HG03108 (cell line): ENCODE results near the gene SLC16A12.
"Not testable (repeated sequence)": the region's sequence is repeated elsewhere in the genome, so short reads cannot be mapped to it uniquely, and the experiment has no call there.

ENCODE experiments used
- ATAC-seq: cut with Tn5 transposase; IDR thresholded peaks from one replicate; pipeline ENCODE4 v1.9.1; 2021; ENCODE audit warnings: moderate library complexity; ENCODE audit not compliant: unreplicated experiment

Gene SLC16A12

GRCh38 chr10:89426230-89426868 lies 109.0 kb downstream of the SLC16A12 start:
- ATAC-seq, result no peak

GRCh38 chr10:89425000-89425399 lies 110.4 kb downstream of the SLC16A12 start:
- no peak for ATAC-seq

- ATAC-seq, result no peak
These were observed 114.3 kb downstream of the SLC16A12 start for GRCh38 chr10:89421018-89421476.

DNA sequence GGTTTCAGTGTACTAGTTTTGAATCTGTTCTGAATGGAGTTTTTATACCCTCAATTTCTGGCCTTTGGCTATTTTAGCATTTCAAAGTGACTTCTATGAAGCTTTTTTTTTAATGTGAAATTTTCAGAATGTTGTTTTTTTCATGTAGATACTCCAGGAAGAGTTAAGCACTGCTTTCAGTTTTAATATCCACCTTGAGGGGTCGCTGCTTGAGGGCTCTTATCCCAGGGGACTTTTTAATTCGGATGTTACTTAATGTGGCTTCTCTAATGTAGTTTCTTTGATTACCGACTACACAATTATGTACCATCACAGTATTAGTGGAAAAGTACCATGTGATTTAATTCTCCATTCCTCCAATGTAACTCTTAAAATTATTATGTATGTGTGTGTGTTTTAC lies 115.8 kb downstream of the SLC16A12 start:
- ATAC-seq, result no peak

DNA sequence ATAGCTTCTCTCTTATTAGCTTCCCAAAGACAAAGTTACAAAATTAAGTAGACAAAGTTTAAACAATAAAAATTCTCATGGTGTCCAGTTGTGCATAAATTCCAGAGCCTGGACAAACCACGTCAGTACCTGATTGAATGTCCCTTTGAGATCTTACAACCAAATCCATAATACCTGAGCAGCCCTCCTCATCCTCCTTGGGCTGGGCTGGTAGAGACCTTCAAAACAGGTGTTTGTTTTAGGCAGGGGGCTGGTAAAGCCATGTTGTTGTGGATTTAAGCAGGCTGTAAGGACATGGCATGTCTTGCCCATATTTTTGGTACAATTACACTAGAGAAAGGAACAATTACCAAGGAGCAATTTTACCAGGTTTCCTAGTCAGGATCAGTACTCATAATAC lies 118.9 kb downstream of the SLC16A12 start:
- no peak for ATAC-seq

DNA sequence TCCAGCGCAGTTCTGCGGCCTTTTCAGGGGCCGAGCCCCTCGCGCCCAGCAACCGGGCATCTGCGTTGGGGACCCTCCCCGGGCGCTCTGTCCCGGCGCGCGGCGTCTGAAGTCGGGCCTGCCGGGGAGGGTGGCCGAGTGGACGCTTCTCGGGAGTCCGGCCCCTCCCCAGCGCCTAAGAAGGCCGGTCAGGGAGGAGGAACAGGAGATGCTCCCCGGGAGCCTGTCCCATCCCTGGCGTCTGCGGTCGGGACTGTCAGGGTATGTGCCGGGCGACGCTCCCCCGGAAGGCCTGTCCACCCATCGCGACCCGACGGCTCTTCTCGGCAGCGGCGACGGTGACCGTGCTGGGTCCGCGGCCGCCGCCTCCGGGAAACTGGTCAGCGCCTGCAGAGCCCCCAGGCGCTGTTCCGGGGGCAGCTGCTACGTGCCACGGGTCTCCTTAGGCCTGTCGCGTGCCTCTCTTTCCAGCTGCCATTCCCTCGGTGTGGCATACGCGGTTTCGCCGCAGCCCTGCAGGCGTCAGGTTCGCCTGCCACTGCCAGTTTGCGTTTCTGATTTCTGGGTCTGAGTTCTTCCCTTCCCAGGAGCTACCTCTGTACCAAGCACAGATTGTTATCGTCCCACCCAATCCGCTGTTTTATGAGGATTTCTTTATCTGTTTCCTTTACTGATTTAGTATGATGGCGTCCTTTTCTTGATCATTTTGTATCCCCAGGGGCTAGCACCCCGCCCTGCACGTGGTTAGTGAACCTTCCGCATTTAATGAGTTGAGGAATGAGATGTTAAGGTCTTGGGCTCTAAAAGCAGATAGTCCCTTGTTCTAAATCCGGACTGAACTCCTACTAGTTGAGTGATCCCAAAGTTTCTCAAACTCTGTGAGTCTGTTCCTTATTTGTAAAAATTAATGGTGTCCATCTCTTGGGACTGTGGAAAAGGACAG lies 120.2 kb downstream of the SLC16A12 start:
- peak; percentile 29 for ATAC-seq

DNA sequence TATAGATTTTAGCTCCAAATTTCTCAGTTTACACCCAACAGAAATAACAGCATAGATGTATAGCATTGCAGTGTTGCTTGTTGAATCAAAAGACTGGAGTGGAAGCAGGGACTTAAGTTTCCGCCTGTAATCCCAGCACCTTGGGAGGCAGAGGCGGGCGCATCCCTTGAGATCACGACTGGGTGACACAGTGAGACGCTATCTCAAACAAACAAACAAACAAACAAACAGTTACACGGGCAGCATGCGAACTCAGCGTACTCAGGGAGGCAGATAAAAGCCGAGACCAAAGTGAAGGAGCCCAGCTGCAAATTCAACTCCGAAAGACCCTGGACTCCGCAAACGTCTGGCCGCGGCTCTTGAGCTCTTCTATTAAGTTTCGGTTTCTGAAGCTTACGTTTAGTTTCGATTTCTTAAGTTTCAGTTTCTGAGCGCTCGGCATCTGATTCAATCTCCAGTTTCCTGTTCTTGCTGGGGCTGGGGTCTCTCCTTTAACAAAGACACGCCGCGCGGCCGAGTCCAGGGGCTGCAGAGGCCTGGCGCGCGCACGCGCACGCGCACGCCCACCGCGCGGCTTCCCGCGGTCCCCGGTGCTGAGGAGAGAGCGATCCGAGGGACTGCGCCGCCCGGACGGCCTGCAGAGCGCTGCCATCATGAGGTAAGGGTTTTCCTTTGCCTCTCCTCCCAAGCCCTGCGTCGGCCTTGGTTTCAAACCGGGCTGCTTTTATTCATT lies 121.1 kb downstream of the SLC16A12 start, which contains the start of gene IFIT5:
Gene IFIT5 (plus strand): TSS at position 423 of the 733 bp plus-strand sequence. CDS start 231 bp downstream, at position 654.
- peak; percentile 68 for ATAC-seq

- no peak for ATAC-seq
These were observed 121.9 kb downstream of the SLC16A12 start for GRCh38 chr10:89413398-89413912.

DNA sequence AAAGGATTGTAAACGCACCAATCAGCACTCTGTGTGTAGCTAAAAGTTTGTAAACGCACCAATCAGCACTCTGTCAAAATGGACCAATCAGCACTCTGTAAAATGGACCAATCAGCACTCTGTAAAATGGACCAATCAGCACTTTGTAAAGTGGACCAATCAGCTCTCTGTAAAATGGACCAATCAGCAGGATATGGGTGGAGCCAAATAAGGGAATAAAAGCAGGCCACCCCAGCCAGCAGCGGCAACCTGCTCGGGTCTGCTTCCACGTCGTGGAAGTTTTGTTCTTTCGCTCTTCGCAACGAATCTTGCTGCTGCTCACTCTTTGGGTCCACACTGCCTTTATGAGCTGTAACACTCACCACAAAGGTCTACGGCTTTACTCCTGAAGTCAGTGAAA lies 123.1 kb downstream of the SLC16A12 start:
- ATAC-seq, result not testable (repeated sequence)

DNA sequence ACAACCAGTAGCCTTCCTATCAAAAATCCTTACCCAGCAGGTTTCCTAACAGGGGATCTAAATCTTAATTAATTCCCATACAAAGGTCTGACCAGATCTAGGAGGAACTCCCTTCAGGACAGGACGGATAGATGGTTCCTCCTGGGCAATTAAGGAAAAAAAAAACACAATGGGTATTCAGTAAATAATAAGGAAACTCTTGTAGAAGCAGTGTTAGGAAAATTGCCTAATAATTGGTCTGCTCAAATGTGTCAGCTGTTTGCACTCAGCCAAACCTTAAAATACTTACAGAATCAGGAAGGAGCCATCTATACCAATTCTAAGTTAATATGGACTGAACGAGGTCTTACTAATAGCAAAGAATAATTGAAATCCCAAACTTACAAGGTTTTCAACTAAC lies 124.3 kb downstream of the SLC16A12 start:
- ATAC-seq, result not testable (repeated sequence)

- not testable (repeated sequence) for ATAC-seq
These were observed 124.8 kb downstream of the SLC16A12 start for GRCh38 chr10:89410551-89410950.

DNA sequence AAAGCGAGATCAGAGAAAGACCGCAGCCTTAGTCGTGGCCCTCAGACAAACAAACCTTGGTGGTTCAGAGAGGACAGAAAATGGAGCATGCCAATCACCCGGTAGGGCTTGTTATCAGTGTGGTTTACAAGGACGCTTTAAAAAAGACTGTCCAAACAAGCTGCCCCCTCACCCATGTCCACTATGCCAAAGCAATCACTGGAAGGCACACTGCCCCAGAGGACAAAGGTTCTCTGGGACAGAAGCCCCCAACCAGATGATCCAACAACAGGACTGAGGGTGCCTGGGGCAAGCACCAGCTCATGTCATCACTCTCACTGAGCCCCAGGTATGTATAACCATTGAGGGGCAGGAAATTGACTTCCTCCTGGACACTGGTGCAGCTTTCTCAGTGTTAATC lies 126.1 kb downstream of the SLC16A12 start:
- ATAC-seq, result not testable (repeated sequence)

- not testable (repeated sequence) for ATAC-seq
These were observed 127.6 kb downstream of the SLC16A12 start for GRCh38 chr10:89407792-89408191.

DNA sequence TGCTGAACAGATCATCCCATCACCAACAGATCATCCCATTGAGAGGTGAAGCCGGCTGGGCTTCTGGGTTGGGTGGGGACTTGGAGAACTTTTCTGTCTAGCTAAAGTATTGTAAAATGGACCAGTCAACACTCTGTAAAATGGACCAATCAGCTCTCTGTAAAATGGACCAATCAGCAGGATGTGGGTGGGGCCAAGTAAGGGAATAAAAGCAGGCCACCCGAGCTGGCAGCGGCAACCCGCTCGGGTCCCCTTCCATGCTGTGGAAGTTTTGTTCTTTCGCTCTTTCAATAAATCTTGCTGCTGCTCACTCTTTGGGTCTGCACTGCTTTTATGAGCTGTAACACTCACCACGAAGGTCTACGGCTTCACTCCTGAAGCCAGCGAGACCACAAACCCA lies 129.2 kb downstream of the SLC16A12 start:
- not testable (repeated sequence) for ATAC-seq

DNA sequence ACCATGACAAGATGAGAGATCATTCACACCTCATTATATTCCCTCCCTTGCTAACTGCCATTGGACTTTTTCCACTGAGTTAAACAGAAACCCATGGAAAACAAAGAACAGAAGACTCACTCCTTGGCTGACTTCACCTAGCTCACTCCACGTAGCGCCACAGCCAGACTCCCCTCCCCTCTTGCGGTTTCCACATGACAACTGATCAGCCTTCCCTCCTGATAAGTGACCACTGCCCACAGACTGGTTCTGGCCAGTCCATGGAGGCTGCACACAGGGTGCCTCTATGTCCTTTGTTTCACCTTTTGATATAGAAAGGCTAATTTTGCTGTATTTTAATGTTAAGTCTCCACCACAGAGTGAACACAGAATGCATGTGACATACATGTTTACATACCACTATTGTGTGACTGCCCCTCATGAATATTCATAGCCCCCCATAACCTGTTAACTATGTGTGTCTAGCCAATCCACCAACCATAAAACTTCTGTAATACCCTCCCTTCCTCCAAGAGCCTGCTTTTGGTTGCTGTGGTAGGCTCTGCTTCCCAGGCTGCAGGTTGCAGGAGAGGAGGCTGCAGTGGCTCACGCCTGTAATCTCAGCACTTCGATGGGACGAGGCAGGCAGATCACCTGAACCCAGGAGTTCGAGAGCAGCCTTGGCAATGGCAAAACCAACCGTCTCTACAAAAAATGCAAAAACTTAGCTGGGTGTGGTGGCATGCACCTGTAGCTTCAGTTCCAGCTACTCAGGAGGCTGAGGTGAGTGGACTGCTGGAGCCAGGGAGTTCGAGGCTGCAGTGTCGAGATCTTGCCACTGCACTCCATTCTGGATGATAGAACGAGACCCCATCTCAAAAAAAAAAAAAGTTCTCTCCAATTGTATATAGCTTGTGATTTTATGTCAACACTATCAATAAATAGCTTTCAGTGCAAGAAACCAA lies 131.0 kb downstream of the SLC16A12 start:
- no peak for ATAC-seq

GRCh38 chr10:89403043-89403442 lies 132.4 kb downstream of the SLC16A12 start:
- no peak for ATAC-seq

DNA sequence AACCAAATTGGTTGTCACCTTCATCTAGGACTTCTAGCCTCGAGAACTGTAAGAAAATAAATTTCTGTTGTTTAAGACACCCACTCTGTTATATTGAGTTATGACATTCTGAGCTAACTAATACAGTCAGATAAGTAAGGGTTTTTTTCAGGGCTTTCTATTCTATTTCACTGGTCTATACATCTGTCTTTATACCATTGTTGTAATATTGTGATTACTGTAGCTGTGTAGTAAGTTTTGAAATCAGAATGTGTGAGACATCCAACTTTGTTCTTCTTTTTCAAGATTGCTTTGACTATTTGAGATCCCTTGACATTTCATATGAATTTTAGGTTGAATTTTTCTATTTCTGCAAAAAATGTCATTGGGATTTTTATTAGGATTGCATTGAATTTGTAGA lies 135.4 kb downstream of the SLC16A12 start:
- no peak for ATAC-seq

GRCh38 chr10:89398003-89398749 lies 137.2 kb downstream of the SLC16A12 start:
- ATAC-seq, result no peak

GRCh38 chr10:89395141-89395540 lies 140.3 kb downstream of the SLC16A12 start:
- no peak for ATAC-seq
